ENCODE data around the gene SGK1. TPM values are rescaled to one million over a fixed set of nuclear protein-coding genes. Genes with fewer than 3 reads are reported as not detected.

SGK1 gene
- total and polyA plus RNA-seq, 10 of the 15 experiments (the other 5 are each of a cell fraction or from before 2014, with no cell fraction given), result 0.62 to 5.1 (median 2.9) TPM

GRCh38 chr6:134146268-134147033 is 171.5 kb downstream of the SGK1 start:
- ChIA-PET CTCF (interaction anchor here (1.6 to 4.0 kb wide), 2 partner anchors 10 to 794 kb away, joined by 4 to 21 read pairs; no protein-coding TSS in a partner anchor), SMC1A (ENCODE audit: uncharacterized antibody, unreplicated experiment) (no interaction called here), POLR2A (no interaction called here), RAD21 (ENCODE audit: unreplicated experiment) (no interaction called here)
- Histone ChIP-seq H3K4me3 (no peak overlapping the region), H2AFZ (ENCODE audit: control insufficient read depth, low read depth, low read length) (no peak overlapping the region), H3K36me3 (ENCODE audit: control insufficient read depth in 2 of 2, insufficient read depth in 2 of 2, low read length in 1 of 2) (no peaks in the 10 kb centered on the region), H3K9me3 (replicated peaks; ENCODE audit: control insufficient read depth, insufficient read depth, low read length) (no peaks in the 10 kb centered on the region), H3K9ac (ENCODE audit: control insufficient read depth, insufficient read depth, low read length) (no peak overlapping the region), H4K20me1 (ENCODE audit: control insufficient read depth, insufficient read depth) (no peaks in the 10 kb centered on the region), H3K27ac (ENCODE audit: control insufficient read depth, insufficient read depth) (no peak overlapping the region), H3K4me2 (ENCODE audit: control insufficient read depth, insufficient read depth) (no peak overlapping the region), H3K79me2 (ENCODE audit: control insufficient read depth, insufficient read depth, low read length) (no peaks in the 10 kb centered on the region), H3K4me1 (ENCODE audit: control insufficient read depth, insufficient read depth, low read length) (no peaks in the 10 kb centered on the region), H3K27me3 (replicated peaks in 1 of 2; ENCODE audit: control insufficient read depth in 2 of 2, insufficient read depth in 2 of 2, low read length in 1 of 2) (no peaks in the 10 kb centered on the region)
- in situ Hi-C loops (cut with MboI), result no loop called here
- 10% methylated on average over 7 of the region's 7 CpGs for WGBS (ENCODE audit: insufficient coverage, insufficient replicate concordance, low lambda C conversion rate, missing lambda C conversion rate)
- intact Hi-C loops (cut with micrococcal nuclease; ENCODE audit: unreplicated experiment), result no loop called here
- ATAC-seq (no peak), FAIRE-seq (no peak), DNase-seq (ENCODE audit: low read depth, low spot score) (no peak)
- BruUV-seq (replicated peaks), result no TSS peak
- TF ChIP-seq SMAD5 (IDR thresholded peaks at IDR 0.05; ENCODE audit: low read depth) (no peak), RCOR1 (conservative IDR thresholded peaks at IDR 0.05; ENCODE audit: low read depth, low read length) (no peak), SREBF2 (IDR thresholded peaks at IDR 0.05; ENCODE audit: low read length) (no peak), ATF3 (IDR thresholded peaks at IDR 0.05; ENCODE audit: borderline replicate concordance, extremely low read depth, low read depth, low read length) (no peak), MEF2A (IDR thresholded peaks at IDR 0.05; ENCODE audit: insufficient read depth, low read depth, low read length) (no peak), NFIC (IDR thresholded peaks at IDR 0.05; ENCODE audit: low read depth, low read length) (no peak), ZNF24 (IDR thresholded peaks at IDR 0.05) (no peak), STAT3 (IDR thresholded peaks at IDR 0.05; ENCODE audit: low read depth, low read length) (no peak)
- TF ChIP-seq, protein P1, sequence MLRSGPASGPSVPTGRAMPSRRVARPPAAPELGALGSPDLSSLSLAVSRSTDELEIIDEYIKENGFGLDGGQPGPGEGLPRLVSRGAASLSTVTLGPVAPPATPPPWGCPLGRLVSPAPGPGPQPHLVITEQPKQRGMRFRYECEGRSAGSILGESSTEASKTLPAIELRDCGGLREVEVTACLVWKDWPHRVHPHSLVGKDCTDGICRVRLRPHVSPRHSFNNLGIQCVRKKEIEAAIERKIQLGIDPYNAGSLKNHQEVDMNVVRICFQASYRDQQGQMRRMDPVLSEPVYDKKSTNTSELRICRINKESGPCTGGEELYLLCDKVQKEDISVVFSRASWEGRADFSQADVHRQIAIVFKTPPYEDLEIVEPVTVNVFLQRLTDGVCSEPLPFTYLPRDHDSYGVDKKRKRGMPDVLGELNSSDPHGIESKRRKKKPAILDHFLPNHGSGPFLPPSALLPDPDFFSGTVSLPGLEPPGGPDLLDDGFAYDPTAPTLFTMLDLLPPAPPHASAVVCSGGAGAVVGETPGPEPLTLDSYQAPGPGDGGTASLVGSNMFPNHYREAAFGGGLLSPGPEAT (IDR thresholded peaks at IDR 0.05; ENCODE audit: low read depth), result no peak
